Stimulated activated CD8-positive, alpha-beta memory T cell treated with anti-CD3 and anti-CD28 coated beads, Interleukin-12 subunit alpha, Interleukin-12 subunit beta, amount 100 ng/mL, for 1 hour (primary cell): ENCODE results near the gene RASA2.

Experiments used
- DNase-seq: peaks from one replicate; pipeline ENCODE4 v3.0.0-alpha.2; 2020; ENCODE audit warnings: low read depth

RASA2 gene

GRCh38 chr3:141486746-141487520 is at the start of gene RASA2:
RASA2 (plus strand) TSS chr3:141487027; CDS start chr3:141487084, 57 bp downstream.
- DNase-seq = peak; percentile 32

GRCh38 chr3:141439589-141439988 is 47.2 kb upstream of the RASA2 start:
- DNase-seq = no peak

GRCh38 chr3:141440942-141441341 is 45.9 kb upstream of the RASA2 start:
- DNase-seq = no peak

- DNase-seq = peak; percentile 60
Observed at GRCh38 chr3:141441381-141442364, 45.2 kb upstream of the RASA2 start.

GRCh38 chr3:141442446-141442845 is 44.4 kb upstream of the RASA2 start:
- DNase-seq = no peak

GRCh38 chr3:141442914-141443313 is 43.9 kb upstream of the RASA2 start:
- no peak for DNase-seq

GRCh38 chr3:141444586-141445285 is 42.1 kb upstream of the RASA2 start:
- DNase-seq = no peak

GRCh38 chr3:141445990-141446389 is 40.8 kb upstream of the RASA2 start:
- no peak for DNase-seq

GRCh38 chr3:141446737-141447136 is 40.1 kb upstream of the RASA2 start:
- DNase-seq = no peak

- DNase-seq = no peak
Observed at GRCh38 chr3:141447383-141447782, 39.4 kb upstream of the RASA2 start.

GRCh38 chr3:141448606-141449220 is 38.1 kb upstream of the RASA2 start:
- no peak for DNase-seq

GRCh38 chr3:141449424-141449823 is 37.4 kb upstream of the RASA2 start:
- no peak for DNase-seq

- no peak for DNase-seq
Observed at GRCh38 chr3:141450727-141451375, 36.0 kb upstream of the RASA2 start.

GRCh38 chr3:141452045-141452444 is 34.8 kb upstream of the RASA2 start:
- no peak for DNase-seq

- no peak for DNase-seq
Observed at GRCh38 chr3:141452773-141453172, 34.1 kb upstream of the RASA2 start.

- no peak for DNase-seq
Observed at GRCh38 chr3:141454054-141454453, 32.8 kb upstream of the RASA2 start.

- no peak for DNase-seq
Observed at GRCh38 chr3:141454906-141455602, 31.8 kb upstream of the RASA2 start.

- no peak for DNase-seq
Observed at GRCh38 chr3:141455603-141456300, 31.1 kb upstream of the RASA2 start.

GRCh38 chr3:141456301-141456625 is 30.6 kb upstream of the RASA2 start:
- no peak for DNase-seq

GRCh38 chr3:141457624-141458236 is 29.1 kb upstream of the RASA2 start:
- DNase-seq = no peak
